Testis (tissue), 2 donors: ENCODE measurements around the gene ZNF683.

ENCODE experiments used
- POLR2A ChIP-seq: fragments of 450-650 bp; IDR thresholded peaks from one replicate; pipeline ENCODE4 v1.6.1; 2017; ENCODE audit warnings: antibody characterized with exemption, mild to moderate bottlenecking, moderate library complexity
- TF ChIP-seq, protein P1 (sequence below), 3 experiments: fragments of 450-650 bp in 2 of 3; fragments of 200-600 bp in 1 of 3; sonication (generic) in 1 of 3; IDR thresholded peaks; one replicate each; pipeline ENCODE4 v1.5.1; 2016 to 2019; ENCODE audit warnings: antibody characterized with exemption in 3 of 3, mild to moderate bottlenecking in 2 of 3, moderate library complexity in 1 of 3

DNA sequence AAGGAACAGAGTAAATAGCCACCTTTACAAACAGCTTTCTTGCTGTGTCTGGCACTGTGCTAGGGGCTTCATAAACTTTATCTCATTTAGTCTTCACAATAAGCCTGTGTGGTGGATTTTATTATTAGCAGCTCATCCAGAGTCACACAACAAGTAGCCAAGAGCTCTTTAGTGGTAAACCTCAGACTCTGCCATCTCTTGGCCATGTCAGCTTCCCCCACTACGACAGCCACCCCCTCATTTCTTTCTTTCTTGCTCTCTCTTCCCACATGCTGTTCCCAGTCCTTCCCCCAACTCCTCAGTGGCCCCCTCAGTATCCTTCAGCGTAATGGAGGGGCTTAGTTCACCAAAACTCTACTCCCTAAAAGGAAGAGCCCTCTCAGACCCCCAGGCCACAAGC, 1.2 kb upstream of the ZNF683 start:
- TF ChIP-seq, protein P1, sequence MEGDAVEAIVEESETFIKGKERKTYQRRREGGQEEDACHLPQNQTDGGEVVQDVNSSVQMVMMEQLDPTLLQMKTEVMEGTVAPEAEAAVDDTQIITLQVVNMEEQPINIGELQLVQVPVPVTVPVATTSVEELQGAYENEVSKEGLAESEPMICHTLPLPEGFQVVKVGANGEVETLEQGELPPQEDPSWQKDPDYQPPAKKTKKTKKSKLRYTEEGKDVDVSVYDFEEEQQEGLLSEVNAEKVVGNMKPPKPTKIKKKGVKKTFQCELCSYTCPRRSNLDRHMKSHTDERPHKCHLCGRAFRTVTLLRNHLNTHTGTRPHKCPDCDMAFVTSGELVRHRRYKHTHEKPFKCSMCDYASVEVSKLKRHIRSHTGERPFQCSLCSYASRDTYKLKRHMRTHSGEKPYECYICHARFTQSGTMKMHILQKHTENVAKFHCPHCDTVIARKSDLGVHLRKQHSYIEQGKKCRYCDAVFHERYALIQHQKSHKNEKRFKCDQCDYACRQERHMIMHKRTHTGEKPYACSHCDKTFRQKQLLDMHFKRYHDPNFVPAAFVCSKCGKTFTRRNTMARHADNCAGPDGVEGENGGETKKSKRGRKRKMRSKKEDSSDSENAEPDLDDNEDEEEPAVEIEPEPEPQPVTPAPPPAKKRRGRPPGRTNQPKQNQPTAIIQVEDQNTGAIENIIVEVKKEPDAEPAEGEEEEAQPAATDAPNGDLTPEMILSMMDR (IDR thresholded peaks at IDR 0.05), result no peak
- TF ChIP-seq POLR2A, result no peak
